Stimulated activated CD8-positive, alpha-beta memory T cell treated with anti-CD3 and anti-CD28 coated beads, Interleukin-4, amount 100 ng/mL, for 1 hour (primary cell): Measurements from ENCODE around the gene ITGA11.

Experiments
- DNase-seq, 2 donors: peaks; one replicate each; pipeline ENCODE4 v3.0.0-alpha.2; 2020; ENCODE audit warnings: low read depth in 2 of 2, low spot score in 1 of 2

The ITGA11 gene

GRCh38 chr15:68313501-68314410 is 118.2 kb downstream of the ITGA11 start:
- no peak for DNase-seq

GRCh38 chr15:68312701-68313204 is 119.2 kb downstream of the ITGA11 start:
- DNase-seq: no peak

- no peak for DNase-seq
These were observed 120.0 kb downstream of the ITGA11 start for GRCh38 chr15:68311859-68312557.

GRCh38 chr15:68311464-68311835 is 120.5 kb downstream of the ITGA11 start:
- no peak for DNase-seq

- DNase-seq: no peak
These were observed 121.0 kb downstream of the ITGA11 start for GRCh38 chr15:68310804-68311463.

GRCh38 chr15:68310178-68310803 is 121.7 kb downstream of the ITGA11 start:
- no peak for DNase-seq

- DNase-seq: no peak
These were observed 122.9 kb downstream of the ITGA11 start for GRCh38 chr15:68309024-68309423.

GRCh38 chr15:68307131-68307928 is 124.6 kb downstream of the ITGA11 start:
- DNase-seq: no peak

- DNase-seq: no peak
These were observed 126.5 kb downstream of the ITGA11 start for GRCh38 chr15:68305420-68305871.

GRCh38 chr15:68304589-68305337 is 127.2 kb downstream of the ITGA11 start:
- no peak for DNase-seq

GRCh38 chr15:68303560-68304436 is 128.2 kb downstream of the ITGA11 start:
- no peak for DNase-seq

GRCh38 chr15:68303134-68303533 is 128.8 kb downstream of the ITGA11 start:
- DNase-seq: no peak

- no peak for DNase-seq
These were observed 129.2 kb downstream of the ITGA11 start for GRCh38 chr15:68302729-68303128.

- DNase-seq: no peak
These were observed 130.7 kb downstream of the ITGA11 start for GRCh38 chr15:68301301-68301700.

GRCh38 chr15:68300115-68300940 is 131.6 kb downstream of the ITGA11 start:
- DNase-seq: no peak

- no peak for DNase-seq
These were observed 132.5 kb downstream of the ITGA11 start for GRCh38 chr15:68299436-68299835.

GRCh38 chr15:68298882-68299381 is 133.0 kb downstream of the ITGA11 start:
- no peak for DNase-seq

- DNase-seq: no peak
These were observed 133.6 kb downstream of the ITGA11 start for GRCh38 chr15:68298336-68298735.
